Ovary (tissue), 3 donors: Measurements from ENCODE around the gene TRIM59.

ENCODE experiments used
- EP300 ChIP-seq: sonication (generic); formaldehyde crosslinking; IDR thresholded peaks from one replicate; pipeline ENCODE4 v1.6.1; 2017; ENCODE audit warnings: antibody characterized with exemption
- POLR2A ChIP-seq: fragments of 450-650 bp; IDR thresholded peaks from one replicate; pipeline ENCODE4 v1.6.1; 2017; ENCODE audit warnings: antibody characterized with exemption, mild to moderate bottlenecking, moderate library complexity
- TF ChIP-seq, protein P1 (sequence below), 3 donors: fragments of 450-650 bp in 2 of 3; fragments of 200-600 bp in 1 of 3; IDR thresholded peaks; one replicate each; pipeline versions ENCODE4 v1.5.1 to v1.8.0; 2016 to 2022; ENCODE audit warnings: antibody characterized with exemption in 3 of 3, mild to moderate bottlenecking in 1 of 3
- donor health status: DM: no; HTN: no; CAD: no.

DNA sequence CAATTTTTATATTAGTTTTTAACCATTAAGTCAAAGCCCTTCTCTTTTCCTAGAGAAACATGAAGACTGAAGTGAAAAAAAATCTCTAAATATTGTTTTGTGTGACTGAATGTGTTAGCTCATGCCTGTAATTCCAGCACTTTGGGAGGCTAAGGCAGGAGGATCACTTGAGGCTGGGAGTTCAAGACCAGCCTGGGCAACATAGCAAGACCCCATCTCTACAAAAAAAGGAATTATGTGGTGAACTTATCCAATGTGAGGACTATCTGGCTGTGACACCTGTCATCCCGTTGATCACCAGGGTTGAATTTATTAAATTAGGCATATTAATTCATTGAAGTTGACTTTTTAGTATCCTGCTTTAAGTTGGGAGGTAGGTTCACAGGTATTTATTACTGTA lies 37.1 kb downstream of the TRIM59 start:
- TF ChIP-seq, protein P1, sequence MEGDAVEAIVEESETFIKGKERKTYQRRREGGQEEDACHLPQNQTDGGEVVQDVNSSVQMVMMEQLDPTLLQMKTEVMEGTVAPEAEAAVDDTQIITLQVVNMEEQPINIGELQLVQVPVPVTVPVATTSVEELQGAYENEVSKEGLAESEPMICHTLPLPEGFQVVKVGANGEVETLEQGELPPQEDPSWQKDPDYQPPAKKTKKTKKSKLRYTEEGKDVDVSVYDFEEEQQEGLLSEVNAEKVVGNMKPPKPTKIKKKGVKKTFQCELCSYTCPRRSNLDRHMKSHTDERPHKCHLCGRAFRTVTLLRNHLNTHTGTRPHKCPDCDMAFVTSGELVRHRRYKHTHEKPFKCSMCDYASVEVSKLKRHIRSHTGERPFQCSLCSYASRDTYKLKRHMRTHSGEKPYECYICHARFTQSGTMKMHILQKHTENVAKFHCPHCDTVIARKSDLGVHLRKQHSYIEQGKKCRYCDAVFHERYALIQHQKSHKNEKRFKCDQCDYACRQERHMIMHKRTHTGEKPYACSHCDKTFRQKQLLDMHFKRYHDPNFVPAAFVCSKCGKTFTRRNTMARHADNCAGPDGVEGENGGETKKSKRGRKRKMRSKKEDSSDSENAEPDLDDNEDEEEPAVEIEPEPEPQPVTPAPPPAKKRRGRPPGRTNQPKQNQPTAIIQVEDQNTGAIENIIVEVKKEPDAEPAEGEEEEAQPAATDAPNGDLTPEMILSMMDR (IDR thresholded peaks at IDR 0.05), result no peak
- no peak for TF ChIP-seq EP300
- TF ChIP-seq POLR2A, result no peak
